NCI-H146 treated with DMSO at 0.1 percent for 48 hours (cell line): Measurements from ENCODE around the gene DGKI.

Experiments
- DNase-seq: peaks from one replicate; lab custom pipeline; 2025; ENCODE audit not compliant: unreplicated experiment; lab: John Stamatoyannopoulos, UW

DGKI gene

DNA sequence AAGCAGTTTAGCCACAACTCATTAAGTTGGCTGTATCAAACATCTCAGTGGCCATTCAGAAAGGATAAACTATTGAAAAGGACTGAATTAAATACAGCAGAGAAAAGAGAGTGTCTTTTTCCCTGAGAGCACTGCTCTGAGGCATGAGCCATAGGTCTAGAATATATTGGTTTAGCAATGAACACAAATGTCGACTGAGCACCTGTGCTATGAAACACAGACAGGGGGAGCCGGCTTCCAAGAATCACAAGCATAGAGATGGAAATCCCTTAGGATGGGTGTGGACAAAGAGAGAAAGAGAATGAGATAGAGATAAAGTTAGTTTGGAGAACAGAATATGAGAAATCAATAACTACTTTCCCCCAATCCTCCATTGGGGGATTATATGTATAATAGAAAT is 54.8 kb downstream of the DGKI start:
- DNase-seq = peak; percentile 23

DNA sequence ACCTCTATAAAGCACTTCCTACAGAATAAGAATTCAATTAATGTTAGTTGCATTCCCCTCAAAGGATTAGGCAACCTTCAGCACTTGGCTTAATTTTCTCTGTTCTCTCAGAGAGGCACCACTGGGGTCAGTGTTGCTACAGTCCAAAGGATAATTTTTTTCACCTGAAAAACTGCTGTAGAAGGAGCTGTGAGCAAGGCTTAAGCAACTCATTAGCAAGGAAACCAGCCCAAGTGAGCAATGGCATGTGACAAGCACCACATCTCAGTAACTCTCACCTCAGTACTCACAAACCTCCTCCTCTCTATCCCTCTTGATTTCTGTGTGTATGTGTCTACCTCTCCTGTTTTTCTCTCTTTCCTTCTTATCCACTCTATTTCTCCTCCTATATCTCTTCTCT is 55.9 kb downstream of the DGKI start:
- DNase-seq = no peak

DNA sequence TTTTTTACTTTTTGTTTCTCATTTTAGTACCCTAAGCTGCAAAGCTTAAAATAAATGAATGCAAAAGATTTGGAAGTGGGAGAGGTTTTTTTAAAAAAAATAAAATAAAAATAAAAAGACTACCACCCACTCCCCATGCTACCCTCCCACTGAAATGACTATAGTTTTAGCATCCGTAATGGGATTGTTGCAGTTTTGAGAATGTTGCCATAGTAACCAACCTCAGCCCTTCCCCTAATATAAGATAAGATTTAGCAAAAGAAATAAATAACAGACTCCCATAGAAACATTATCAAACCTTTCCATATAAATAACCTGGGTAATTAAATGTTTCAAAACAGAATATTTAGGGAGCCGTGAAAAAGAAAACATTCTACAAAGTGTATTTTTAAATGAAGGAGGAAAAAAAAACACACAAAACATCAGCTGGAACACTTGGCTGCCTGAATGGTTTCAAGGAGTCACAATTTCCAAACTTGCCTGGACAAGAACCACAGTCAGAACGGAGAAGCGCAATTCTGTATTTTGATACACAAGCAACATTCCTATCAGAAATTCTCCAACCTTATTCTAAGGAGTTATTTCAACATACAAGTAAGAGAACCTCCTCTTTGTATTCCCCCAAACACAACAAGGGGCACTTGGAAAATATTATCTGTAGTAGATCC is 57.4 kb downstream of the DGKI start:
- DNase-seq = no peak

DNA sequence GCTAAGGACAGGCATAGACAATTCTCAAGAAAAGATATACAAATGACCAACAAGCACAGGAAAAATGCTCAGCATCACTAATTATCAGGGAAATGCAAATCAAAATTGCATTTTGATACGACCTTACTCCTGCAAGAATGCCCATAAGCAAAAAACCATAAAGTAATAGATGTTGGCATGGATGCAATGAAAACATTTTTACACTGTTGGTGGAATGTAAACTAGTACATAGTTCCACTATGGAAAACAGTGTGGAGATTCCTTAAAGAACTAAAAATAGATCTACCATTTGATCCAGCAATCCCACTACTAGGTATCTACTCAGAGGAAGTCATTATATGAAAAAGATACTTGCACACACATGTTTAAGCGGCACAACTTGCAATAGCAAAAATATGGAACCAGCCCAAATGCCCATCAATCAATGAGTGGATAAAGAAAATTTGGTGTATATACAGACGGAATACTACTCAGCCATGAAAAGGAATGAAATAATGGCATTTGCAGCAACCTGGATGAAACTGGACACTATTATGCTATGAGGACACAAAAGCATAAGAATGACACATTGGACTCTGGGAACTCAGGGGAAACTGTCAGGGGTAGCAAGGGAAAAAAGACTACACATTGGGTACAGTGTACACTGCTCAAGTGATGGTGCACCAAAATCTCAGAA is 59.3 kb downstream of the DGKI start:
- no peak for DNase-seq

DNA sequence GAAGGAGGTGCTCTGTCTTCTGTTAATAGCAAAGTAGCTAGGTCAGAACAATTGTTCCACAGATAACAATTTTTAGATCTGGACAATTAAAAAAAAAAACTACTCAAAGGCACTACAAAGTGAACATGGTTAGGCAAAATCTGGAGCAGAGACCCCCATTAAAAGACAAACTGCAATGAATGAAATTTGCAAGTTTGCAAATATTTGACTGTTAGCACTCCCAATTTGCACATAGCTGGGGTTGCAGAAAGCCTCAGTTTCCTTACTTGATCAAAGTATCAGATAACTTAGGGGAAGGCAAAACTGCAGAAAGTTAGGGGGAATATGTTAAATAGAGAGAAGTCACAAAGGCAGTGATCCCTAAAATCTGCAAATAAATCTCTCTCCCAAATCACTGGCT is 68.3 kb downstream of the DGKI start:
- DNase-seq = no peak

DNA sequence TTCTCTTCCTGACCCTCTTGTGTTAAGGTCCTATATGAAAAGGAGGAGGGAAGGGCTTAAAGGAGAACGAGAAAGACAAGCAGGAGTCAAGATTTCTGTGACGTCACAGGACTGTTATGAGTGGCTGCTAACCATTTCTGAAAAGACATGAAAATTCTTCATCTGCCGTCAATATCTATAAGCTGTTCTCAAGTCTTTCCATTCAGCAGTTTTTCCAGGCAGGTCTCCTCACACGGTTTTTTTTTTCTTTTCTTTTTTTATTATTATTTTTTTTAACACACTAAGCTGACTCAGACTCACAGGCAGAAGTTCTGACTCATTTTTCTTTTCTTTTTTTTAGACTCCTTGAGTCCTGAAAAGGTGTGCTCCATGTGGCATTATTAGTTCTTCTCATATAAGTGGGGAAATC is 72.0 kb downstream of the DGKI start:
- no peak for DNase-seq

DNA sequence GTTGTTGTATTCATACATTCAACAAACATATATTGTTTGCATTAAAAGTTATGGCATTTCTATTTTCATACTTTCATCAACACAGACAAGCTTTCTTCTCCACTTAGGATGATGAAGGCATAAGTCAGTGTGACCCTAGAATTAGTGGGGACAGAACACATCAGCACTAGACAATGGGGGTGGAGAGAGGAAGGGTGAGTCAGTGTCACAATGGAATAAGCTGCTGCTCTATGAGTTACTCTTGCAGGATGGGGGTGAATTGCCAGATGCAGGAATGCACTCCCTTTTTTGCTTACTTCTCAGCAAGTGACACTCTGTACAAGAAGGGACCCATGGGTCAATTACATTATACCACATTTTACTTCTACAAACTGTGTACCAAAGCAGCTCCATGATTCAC is 74.0 kb downstream of the DGKI start:
- no peak for DNase-seq

DNA sequence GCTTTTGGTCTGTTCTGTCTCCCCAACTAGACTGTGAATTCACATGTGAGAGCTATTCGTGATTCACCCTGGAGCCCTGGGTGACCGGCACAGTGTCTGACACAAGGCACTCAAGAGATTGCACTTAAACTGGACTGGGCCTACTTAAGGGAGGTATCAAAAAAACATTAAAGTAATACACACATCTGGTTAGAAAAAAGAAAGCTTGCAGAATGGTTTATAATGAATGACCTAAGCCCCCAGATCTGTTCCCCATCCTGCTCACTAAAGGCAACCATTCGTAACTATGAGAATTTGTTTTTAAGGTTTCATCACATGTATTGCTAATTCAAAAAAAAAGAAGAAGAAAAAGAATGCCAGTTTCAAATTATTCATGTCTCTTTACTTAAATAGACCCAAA is 74.5 kb downstream of the DGKI start:
- DNase-seq = no peak

DNA sequence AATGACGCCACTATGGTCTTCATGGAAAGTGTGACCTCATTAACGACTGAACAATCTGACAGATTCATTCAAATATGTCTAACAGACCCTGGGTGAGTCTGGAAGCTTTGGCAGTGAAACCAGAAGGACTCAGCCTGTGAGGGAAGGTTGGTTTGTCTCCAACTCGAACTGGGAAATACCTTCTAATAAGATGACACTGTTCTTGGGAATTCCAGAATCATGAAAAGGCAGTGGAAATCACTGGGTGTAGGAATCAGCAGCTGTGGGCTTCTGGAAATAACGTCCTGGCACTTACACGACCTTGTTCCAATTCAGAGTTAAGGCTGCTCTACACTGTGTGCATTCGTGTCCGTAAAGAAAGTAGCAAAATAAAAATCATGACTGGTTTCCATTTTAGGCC is 75.1 kb downstream of the DGKI start:
- DNase-seq = no peak

DNA sequence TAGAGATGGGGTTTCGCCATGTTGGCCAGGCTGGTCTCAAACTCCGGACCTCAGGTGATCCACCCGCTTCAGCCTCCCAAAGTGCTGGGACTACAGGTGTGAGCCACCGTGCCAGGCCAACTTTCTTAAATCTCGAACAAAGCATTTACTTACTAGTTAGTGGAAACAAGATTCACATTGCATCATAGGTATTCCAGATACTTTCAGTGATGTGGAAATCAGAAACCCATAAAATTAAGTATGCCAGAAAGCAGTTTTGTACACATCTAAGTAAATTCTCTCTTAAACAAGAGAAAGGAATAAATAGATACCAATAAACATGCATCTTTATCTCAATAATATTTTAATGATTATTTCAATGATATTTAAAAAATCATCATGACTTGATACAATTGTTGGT is 75.5 kb downstream of the DGKI start:
- DNase-seq = no peak

DNA sequence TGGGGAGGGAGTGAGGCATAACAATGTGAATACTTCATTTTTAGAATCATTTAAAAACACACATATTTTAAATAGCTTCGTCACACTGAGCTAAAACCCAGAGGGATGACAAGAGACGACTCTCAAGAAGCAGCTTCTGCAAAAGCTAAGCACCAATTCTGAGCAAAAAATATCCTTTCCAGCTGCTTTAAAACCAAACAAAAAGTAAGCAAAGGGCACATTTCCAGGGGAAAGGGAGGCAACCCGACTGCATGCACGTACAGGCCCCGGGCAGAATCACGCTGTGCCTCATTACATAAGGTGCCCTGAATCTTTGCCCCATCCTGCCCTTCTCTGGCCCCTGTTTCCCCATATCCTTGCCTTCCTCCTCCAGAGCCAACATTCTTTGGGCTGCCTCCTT is 78.4 kb downstream of the DGKI start:
- DNase-seq = no peak

DNA sequence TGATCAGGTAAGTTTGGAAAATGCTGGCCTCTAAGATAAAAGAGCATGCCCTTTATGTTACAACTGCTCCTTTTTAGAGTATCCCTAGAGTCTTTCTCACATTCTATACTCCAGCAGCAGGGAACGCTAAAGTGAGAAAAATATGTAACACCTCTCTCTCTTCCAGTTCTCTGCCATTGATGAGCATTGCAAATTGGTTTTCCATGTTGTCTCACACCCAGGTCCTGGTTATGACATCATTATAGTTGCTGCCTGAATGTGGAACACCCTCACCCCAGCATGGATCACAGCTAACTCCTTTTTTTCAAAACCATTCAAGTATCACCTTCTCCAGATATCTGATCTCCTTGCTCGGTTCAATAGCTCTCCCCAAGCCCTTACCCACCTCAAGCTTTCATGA is 84.4 kb downstream of the DGKI start:
- no peak for DNase-seq

DNA sequence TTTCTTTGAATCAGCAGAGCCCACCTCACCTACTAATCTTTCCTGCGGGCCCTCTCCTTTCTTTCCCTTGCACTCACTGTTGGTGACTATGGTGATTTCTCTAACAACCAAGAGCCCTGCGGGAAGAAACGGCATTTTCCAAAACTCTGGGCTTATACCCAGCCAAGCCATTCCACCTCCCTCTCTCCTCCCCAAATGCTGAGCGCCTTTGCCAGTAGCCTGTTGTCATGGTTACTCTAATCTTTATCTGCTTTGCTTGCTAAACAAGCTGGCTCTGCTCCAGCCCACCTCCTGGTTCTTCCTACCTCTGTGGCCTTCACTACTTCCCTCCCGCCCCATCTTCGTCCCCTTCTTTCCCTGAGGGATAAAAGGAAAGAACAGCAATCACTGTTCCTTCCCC is 86.7 kb downstream of the DGKI start:
- peak; percentile 64 for DNase-seq

DNA sequence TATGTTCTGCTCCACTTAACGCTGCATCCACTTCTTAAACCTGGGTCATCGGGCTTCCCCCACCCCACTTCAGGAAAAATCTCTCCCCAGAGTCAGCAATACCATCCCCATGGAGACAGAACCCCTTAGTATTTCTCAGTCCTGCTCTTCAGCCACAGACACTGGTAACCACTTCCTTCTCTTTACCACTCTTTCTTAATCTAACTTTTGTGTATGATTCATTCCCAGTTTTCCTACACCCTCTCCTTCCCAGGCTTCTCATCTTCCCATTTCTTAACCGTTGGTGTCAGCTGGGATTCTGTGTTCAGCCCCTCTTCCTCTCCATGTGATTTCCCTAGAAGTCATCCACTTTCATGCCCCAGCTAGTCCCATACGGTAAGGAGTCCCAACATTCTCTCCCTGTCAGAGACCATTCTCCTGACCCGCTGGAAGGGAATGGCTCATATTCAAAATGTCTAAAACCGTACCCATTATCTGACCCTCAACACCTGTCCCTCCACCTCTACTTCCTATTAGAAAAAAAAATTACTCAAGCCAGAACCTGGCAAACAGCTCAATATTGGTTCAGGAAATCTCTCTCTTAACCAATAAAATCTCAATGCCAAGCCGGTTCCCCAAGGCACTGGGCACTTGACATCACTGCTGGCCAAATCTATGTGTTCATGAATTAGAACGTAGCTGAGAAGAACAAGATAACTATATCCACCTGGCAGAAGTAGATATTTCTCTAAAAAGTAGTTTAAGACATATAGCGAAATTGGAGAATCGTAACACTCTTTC is 89.4 kb downstream of the DGKI start:
- DNase-seq = no peak

DNA sequence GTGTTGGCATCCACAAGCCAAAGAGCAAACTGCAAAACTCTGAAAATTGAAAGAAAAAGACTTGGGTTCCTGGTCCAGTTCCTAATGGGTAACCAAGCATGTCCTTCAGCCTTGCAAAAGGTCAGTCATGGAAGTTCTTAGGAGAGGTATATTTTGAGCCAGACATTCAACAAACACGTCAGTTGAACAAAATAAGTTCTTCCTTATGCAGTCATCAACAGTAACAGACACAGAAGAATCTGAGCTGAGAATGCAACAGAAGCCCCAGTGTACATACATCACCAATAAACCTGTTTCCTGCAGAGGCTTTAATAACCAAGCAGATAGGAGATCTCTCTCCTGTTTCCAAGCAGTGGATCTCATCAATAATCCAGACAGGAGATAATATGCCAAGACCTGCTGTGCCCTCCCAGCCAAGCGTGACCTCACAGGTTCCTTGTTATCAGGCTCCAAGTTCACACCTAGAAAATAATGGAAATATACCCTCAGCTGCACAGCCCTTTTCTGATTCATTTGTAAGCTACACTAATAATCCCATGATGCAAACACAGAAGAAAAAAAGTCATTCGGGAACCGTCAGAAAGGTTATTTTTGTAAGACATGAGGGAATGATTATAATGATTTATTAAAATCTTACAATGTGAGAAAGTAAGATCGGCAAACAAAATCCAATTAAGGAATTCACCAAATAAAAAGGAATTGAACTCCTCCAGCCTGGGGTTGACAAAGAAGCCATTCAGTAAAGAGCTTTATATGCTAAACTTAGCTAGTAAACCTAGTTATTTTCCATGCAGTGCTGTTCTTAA is 90.7 kb downstream of the DGKI start:
- DNase-seq = peak; percentile 83

DNA sequence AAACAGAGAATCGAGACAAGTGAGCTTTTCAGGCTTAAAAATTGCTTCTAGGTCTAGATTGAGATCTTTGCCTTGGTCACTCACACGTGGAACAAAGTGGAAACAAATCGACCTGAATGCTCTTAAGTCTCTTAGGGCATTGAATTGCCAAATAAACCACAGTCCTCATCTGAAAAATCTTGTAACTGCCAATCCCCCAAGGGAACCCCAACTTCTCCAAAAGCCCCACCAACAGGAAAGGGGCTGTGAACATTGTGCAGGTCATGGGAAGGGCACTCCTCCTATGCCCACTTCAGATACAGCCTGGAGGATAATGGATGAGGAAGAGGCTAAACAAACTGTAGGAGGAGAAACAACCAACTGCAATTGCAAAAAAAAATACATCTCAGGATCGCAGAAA is 91.3 kb downstream of the DGKI start:
- no peak for DNase-seq

DNA sequence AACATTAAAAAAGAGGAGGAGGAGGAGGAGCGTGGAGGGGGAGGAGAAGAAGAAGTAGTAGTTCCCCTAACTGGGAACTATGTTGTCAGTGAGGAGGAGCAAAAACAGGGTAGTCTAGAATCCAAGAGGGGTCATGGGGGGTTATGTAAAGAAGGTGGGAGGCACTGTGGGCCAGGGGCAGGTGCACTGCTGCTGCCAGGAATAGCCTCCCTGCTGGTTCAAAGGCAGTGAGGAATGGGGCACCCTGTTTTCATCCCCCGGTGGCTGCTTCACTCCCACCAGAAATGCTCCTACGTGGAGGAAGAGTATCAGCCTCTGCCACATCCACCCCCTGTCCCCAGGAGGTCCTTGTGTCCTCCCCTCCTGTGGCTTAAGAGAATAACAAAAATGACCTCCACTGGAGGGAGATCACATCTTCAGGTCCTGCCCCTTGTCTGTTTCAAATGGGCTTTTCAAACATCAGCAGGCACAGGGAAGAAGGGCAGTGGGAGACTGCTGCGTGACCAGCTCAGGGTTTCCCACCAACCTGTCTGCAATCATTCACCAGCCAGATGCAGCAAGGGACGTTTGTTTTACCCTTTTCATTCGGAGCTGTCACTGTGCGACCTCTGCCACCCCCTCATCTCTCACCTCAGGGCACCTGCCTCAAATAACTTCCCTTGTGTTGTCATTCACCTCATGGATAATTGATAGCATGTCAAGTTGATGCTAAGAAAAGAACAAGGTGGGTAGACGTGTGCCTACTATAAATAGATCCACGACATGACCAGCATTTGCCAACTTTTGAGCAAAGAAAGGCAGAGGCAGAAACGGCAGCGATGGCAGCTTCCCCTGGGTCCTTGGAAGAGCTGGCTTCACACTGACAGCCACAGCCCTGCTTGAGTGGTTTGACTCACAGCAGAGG is 92.6 kb downstream of the DGKI start:
- DNase-seq = peak; percentile 87

DNA sequence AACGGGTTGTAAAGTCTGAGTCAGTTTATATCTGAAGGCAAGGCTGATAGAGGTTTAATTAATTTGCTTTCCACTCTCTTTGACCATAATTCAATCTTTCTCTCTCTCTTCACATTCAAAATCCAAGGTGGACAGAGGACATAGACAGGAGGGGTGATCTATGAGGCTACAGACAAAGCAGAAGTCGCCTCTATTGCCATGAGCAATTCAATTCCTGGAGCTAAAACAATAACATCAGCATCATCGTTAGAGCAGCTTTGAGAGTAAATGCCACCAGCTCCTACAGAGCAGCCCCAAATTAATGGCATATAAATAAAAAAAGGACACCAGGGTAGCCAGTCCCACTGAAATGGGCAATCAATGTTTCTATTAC is 93.2 kb downstream of the DGKI start:
- DNase-seq = no peak

DNA sequence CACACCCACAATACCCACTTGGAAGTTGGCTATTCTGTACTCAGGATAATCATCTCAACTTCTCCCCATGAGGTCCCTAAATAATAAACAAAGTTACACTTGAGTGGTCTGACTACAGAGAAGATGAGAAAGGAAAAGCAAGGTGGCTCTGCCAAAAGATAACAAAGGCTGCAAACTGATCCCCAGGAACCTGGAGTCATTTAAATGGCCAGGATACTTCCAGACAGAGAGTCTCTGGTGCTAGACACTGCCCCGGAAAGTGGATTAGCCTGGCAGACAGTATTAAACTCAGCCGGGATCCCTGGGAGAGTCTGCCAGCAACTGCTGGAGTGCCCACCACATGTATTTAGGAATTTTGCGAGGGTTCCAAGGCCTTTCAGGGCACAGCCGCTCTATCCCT is 93.7 kb downstream of the DGKI start:
- DNase-seq = peak; percentile 17

DNA sequence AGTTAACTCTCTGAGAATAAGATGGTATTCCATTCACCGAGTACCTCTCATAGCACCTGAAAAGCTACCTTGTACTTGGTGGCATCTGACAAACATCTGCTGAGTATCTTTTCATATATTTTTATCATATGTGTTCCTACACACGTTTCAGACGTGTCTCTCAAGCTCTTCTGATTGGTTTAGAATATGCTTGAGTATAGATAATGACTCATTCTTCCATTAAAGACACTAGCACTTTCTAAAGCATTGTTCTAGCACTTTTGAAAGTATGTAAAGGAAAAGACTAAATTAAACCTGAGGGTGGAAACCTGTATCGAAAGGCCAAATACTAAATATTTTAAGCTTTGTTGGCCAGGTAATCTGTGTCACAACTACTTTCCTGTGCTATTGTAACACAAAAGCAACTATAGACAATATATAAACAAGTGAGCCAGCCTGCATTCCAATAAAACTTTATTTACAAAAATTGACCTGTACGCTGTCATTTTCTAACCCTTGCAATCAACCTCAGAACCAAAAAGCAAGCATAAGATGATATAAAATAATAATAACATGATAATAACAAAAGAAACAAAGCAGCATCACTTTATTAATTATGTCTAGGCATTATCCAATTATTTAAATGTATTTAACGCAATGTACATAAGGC is 95.3 kb downstream of the DGKI start:
- DNase-seq = no peak
